HG03060 (cell line): Measurements from ENCODE around the gene KREMEN1.
A peak's percentile ranks its signal among the peaks of the same experiment; 100 is the strongest.

Experiments used
- ATAC-seq: cut with Tn5 transposase; IDR thresholded peaks from one replicate; pipeline ENCODE4 v1.9.1; 2021; ENCODE audit warnings: low read depth, moderate number of reproducible peaks; ENCODE audit not compliant: unreplicated experiment

KREMEN1 gene

DNA sequence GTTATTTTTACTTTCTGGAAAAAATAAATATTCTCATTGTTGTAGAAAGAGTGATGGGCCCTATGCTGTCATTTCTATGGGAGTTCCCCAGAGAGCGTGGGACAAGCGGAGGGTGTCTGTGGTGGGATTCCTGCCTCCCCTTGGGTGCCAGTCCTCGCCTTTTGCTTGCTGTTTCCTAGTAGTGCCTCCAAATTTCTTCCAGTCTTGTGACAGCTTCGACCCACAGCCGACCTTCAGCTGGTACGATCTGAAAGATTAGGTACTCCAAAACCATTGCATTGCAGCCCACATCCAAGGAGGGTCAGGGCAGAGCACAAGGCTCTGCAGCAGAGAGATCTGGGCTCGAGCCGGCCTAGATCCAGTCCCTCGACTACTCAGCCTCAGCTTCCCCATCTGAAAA lies 73.9 kb downstream of the KREMEN1 start:
- no peak for ATAC-seq

DNA sequence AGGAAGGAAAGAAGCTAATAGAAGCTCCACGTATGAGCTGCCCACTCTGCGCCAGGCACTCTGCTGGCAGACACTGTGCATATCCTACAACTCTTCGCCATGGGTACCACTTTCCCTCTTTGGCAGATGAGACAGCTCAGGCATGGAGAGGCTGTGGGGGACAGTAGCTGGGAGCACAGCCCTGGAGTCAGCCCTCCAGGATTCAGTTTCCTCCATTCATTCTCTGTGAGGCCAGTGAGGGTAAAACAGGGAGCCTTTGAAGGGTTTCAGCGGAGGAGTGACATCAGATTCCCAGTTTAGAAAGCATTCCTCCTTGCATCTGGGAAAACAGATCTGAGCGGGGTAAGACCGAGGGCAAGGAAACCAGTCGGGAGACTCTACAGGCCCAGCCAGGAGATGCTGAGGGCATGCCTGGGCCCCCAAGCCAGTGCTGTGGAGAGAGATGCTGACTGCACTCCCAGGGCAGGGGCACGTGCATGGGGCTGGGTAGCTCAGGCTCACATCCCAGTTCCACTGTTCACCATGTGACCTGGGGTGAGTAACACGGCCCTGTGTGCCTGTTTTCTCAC lies 74.6 kb downstream of the KREMEN1 start:
- no peak for ATAC-seq

DNA sequence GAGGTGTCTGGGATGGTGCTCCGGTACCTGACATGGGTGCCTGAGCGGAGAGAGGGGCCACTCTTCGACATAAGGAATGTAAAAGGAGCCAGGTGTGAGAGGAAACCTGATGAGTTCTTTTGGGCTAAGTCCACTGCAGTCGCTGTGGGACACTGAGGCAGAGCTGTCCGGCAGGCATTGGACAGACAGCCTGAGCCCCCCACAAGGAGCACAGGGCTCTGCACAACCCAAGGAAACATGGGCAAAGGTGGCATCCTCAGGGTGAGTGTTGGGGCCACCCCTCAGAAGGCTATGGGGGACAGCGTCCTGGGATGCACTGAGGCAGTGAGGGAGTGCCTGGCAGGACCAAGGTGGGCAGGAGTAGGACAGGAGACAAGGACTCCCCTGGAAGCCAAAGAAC lies 75.2 kb downstream of the KREMEN1 start:
- ATAC-seq = no peak

DNA sequence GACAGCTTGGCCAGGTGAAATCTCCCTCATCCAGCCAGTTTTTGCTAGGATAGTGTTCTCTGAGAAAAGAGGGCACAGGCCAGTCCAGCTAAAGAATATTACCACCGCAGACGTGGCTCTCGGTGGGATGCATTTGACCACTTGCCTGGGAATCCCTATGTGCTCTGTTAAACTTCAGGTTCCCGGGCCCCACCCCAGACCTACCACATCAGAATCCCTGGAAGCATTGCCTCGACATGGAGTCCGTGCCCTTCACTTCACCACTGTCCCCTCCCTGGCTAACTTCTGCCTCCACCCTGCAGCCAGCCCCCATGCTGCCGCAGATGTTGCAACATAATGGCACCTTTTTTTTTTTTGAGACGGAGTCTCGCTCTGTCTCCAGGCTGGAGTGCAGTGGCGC lies 76.0 kb downstream of the KREMEN1 start:
- ATAC-seq = no peak

DNA sequence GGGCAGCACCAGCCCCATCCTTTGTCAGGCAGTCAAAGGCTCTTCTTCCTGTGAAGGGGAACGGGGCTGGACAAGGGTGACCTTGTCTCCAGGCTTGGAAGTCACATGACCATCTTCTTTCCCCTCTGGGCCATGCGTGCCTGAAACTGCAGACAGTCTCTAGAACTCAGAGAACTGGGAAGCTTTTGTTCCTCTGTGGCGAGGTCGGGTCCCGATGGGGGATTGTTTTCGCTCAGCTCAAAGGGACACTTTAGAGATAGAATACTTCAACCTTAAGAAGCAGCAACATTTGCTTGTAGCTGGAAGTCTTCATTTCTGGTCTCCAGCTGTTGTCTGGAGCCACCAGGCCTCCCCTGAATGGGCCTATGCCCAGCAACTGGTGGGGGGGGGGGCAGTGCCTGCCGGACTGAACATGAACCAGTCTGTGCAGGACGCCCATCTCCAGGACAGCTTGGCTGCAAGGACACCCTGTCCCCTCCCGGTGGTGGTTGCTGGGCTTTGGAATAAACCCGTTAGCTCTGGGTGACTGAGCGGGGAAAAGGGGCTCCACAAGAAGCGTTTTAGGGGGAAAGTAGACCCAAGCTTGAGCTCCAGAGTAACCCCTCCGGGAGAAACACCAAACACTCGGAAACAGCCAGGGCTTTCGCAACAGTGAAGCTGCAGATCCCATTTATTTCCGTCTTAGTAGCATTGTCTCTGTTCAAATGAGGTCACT lies 77.2 kb downstream of the KREMEN1 start:
- ATAC-seq = no peak

DNA sequence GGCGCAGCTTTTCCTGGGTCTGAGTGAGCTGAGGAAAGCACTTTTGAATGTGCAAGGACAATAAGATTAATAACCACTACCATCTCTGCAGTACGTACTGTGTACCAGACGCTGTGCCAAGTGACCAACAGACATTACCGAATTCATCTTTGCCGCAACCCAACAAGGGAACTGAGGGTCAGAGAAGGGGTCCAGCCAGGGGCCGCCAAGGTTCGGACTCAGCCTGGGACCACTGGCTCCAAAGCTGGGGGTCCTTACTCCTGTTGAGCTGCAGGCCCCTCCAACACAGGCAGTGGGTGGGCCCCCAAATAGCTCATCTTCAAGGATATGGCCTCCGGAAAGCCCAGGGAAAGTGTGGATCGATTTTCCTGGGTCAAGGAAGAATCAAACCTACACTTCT lies 77.9 kb downstream of the KREMEN1 start:
- ATAC-seq = no peak

DNA sequence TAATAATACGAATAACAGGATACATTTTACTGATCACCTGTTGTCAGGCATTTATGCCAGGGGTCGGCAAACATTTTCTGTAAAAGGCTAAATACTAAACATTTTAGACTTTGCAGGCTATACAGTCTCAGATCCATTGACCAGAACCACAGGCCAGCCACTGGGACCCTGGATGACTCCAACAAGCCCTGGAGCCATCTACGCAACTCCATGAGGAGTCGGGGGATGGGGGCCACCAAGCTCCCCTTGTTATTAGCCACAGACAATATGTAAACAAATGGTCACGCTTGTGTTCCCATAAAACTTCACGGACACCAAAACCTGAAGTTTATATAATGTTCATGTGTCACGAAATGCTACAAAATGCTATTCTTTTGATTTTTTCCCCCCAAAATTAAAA lies 78.5 kb downstream of the KREMEN1 start:
- no peak for ATAC-seq

DNA sequence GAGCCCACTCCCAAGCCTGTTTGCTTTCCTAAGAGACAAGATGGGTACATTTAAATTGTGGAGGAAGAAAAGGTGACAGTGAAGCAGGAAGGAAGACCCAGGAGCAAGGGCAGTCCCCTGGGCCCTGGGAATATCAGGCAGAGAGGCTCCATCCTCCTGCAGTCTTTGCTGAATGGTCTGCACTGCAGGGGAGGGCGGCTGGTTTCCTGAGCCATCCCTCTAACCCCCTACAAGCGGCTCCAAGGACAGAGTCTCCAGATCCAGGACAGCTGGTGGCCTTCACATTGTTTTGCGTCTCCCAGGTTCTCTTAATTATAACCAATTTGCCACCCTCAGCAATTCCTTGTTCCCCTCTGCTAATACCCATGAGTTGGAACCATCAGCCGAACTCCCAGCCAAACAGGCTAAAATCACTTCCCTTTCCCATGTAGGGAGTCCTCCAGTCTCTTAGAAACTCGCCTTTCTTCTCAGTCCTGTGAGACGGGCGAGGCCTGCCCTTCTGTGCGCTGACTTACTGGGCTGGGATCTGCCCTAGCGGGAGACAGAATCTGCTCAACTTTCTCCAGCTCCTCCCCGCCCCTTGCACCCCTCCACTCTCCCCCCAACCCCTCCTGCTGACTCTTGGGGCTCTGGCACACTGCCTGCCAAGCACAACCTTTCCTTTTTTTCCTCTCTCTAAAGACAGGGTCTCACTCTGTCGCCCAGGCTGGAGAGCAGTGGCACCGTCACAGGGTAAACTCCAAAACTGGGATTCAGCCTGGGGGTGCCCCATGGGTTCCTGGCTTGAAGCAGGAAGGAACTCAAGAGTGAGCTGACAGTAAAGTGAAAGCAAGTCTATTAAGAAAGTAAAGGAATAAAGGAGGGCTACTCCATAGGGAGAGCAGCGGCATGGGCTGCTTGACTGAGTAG lies 79.5 kb downstream of the KREMEN1 start:
- ATAC-seq = no peak

DNA sequence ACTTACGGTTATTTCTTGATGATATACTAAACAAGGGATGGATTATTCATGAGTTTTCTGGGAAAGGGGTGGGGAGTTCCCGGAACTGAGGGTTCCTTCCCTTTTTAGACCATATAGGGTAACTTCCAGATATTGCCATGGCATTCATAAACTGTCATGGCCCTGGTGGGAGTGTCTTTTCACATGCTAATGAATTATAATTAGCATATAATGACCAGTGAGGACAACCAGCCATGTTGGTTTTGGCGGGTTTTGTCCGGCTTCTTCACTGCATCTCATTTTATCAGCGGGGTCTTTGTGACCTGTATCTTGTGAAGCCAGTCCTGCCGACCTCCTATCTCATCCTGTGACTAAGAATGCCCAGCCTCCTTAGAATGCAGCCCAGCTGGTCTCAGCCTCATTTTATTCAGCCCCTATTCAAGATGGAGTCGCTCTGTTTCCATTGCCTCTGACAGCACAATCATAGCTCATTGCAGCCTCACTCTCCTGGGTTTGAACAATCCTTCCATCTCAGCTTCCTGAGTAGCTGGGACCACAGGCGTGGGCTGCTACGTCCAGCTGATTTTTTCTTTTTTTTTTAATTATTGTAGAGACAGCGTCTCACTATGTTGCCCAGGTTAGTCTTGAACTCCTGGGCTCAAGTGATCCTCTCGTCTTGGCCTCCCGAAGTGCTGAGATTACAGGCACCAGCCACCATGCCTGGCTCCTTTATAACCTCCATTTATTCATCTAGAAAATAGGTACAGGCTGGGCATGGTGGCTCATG lies 80.3 kb downstream of the KREMEN1 start:
- no peak for ATAC-seq

DNA sequence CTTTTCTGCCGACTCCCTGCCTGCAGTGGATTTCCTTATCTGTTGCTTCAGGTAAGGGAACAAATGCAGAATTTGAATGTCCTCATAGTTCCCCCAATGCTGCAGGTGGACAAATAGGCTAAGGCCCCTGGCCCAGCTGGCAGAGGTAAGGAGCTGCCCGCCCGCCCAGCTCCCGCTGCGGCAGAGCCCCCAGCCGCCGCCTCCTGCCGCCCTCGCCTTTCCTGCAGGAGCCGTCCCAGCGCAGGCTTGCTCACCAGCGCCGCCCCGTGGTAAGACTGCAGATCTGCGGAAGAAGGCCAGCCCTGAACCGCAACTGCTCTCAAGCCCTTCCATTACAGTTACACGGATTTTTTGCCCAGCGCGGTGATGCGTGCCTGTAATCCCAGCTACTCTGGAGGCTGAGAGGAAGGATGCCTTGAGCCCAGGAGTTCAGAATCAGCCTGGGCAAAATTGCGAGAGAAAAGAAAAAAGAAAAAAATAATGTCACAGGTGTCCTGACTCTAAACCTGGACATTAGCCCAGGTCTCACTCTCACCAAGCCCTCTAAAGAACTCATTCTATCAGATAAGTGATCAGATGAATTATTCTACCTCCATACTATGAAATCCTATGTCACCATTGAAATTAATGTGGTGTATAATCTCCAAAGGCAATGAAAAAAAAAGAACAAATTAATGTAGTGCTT lies 81.7 kb downstream of the KREMEN1 start:
- no peak for ATAC-seq

DNA sequence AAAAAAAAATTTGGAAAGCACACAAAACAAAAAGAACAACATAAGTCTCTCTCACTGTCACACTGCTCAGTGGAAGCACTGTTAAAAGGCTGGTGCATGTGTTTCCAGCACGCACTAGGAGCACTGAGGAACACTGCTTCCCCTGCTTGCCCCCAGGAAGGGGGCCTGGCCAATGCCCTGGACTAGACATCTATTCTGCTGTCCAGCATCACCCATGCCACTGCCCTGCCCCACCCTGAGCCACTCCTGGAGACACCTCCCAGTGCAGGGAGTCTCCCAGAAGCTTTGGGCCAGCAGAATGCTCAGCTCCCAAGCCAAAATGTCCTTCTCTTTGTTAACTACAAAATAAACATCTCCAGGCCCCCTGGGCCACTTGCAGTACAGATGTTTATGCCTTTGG lies 83.1 kb downstream of the KREMEN1 start:
- ATAC-seq = no peak

DNA sequence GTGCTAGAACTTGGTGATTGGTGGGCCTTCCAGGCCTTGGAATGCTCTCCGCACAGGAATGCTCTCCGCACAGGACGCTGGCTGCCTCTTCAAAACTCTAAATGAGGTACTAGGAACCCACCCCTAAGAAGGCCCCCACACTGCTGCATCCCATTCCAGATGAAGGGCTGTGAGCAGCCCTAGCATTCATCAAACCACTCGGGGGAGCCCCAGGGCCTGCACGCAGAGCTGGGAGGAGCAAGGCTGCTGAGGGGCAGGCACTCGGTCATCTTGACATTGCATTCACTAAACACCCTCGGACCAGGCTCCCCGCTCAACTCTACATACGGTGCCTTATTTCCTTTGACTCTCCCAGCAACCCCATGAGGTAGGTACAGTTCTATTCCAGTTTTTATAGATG lies 83.7 kb downstream of the KREMEN1 start:
- ATAC-seq = no peak

DNA sequence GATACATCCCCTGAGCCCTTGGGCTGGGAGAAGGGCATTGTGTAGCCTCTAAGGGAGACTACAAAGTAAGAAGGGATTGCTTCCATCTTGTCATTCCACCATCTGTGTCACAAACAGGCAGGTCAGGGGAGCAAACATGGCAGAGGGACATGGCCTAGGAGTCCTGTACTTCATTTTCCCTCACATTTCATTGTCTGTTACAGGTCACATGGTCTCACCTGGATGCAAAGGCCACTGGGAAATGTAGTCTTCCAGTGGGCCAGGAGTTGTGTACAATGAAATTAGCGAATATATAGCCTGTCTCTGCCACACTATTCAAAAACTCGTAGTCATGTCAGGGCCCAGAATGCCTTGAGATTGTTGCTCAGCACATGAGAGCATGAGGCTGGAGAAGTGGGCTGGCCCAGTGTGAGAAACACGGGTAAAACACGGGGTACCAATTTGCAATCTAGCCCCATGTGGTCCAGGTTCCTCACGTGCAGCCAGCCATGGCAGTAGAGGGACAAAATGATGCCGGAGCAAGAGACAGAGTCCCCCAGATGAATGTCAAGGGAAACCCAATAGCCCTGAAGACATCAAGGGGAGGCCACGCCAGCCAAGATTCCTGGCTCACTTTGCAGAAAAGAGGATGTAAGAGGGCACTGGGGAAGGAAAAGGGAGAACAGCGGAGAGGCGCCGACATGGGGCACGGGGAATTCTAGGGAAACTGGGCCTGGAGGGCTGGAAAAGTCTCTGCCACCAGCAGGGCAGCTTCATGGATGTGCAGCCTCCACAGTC lies 85.1 kb downstream of the KREMEN1 start:
- ATAC-seq = no peak

DNA sequence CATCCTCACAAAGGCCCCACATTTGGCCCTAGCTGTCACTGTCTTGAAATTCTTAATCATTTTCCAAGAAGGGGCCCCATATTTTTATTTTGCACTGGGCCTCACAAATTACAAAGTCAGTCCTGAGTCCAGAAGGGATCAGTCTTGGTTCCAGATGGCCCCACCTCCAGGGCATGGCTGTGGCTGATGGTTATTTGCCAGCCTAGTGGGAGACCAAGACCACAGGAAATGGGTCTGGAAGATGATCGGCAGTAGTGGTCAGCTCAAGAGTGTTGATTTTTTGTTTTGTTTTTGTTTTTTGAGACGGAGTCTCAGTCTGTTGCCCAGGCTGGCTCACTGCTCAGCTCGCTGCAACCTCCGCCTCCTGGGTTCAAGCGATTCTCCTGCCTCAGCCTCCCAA lies 85.7 kb downstream of the KREMEN1 start:
- ATAC-seq = no peak

DNA sequence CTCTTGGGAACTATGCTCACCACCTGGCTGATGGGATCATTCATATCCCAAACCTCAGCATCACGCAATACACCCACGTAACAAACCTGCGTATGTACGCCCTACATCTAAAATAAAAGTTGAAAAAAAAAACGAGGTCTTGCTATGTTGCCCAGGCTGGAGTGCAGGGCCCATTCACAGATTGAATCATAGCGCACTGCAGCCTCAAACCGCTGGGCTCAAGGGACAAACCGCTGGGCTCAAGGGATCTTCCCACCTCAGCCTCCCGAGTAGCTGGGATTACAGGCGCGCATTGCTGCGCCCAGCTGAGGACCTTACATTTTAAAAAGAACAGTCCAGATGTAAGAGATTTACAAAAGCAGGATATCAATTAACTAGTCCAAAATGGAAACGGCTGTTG lies 91.0 kb downstream of the KREMEN1 start:
- ATAC-seq = no peak

DNA sequence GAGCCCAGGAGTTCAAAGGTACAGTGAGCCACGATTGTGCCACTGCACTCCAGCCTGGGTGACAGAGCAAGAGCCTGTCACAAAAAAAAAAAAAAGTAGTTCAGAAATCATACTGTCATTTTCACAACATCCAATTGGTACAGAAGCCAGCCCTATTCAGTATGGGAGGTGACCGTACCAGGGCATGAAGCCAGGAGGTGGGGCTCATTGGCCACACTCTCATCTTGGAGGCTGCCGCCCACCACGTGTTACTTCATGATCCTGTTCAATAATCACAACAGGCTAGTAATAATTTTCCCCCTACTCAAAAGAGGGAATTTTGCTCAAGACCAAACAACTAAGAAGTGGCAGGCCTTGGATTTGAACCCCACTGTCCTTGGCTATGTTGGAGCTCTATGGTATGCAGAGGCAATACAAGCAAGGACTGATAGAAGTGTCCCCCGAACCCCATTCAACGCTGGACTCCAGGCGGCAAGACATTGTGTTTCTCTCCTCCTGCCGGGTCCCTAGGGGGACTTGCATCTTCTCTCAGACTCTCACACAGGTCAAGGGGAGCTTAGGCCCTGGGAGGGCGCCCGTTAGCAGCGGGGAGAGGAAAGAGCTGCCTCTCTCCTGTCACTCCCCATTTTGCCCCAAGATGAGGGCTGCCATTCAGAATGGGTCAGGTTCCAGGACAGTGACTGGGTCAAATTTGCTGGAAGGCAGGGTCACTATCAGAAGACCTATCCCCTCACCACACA lies 92.7 kb downstream of the KREMEN1 start:
- no peak for ATAC-seq

DNA sequence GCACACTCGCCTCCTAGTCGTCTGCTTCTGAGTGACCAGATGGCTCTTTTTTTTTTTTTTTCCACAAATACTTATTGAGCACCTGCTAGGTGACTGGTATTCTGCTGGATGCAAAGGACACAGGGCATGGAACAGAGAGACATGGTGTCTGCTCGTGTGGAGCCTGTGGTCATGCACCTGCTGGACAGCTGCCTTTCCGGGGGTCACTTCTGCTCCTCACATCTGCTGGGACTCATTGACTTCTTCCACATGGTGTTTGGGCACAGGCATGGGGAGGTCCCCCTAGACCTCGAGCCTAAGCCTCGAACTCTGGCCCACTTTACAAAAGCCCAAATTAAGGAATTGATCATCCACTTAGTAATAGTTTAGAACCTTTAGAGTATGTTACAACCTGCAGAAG lies 93.3 kb downstream of the KREMEN1 start:
- ATAC-seq = no peak

DNA sequence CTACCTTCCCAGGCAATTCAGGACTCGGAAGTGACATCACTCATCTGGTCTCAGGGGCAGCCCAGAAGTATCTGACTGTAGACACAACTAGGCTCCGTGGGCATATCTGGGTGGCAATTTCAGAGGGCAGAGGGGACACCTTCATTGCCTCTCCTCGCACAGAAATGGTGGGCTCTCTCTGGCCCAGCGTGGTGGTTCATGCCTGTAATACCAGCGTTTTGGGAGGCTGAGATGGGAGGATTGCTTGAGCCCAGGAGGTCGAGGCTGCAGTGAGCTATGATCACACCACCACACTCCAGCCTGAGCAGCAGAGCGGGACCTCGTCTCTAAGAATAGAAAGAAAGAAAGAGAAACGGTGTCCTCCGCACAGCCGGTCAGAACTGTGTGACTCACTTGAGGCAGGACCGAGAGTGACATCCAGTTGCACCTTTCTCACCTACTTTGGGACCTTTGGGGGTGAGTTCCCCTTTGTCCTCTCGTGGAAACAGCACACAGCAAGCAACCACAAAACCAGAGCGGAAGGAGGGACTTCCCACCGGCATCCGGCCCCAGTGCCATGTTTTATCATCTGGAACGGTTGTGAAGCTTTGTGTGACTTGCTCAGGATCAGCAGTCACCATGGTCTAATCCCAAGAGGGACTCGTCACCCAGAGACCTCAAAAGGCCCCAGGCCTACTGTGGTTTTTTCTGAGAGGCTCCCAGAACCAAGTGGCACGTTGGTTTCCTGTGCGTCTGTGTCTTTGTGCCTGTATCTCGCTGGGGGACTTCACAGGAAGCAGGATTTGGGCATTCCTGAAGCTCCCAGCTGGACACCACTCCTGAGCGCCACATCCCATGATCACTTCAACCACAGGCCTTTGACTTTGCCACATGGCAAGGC lies 94.4 kb downstream of the KREMEN1 start:
- ATAC-seq = peak; percentile 88
